HFF-Myc (cell line): Measurements from ENCODE around the gene TMEM134.
A peak's percentile ranks its signal among the peaks of the same experiment; 100 is the strongest.
"Not testable (repeated sequence)": the region's sequence is repeated elsewhere in the genome, so short reads cannot be mapped to it uniquely, and the experiment has no call there.

Experiments
- DNase-seq: peaks from one replicate; pipeline ENCODE4 v3.0.0-alpha.2; 2011; ENCODE audit warnings: low read depth; ENCODE audit errors: extremely low read depth
- H3K4me3 ChIP-seq: replicated peaks from 2 replicates; pipeline ENCODE4 v1.5.1; 2011; ENCODE audit warnings: low read depth, mild to moderate bottlenecking, control low read depth, low read length
- TF ChIP-seq, protein P1 (sequence below): IDR thresholded peaks from 2 replicates; pipeline ENCODE4 v1.5.1; 2012; ENCODE audit warnings: mild to moderate bottlenecking, low read depth, low read length, control low read depth; ENCODE audit errors: missing control alignments

TMEM134 gene

DNA sequence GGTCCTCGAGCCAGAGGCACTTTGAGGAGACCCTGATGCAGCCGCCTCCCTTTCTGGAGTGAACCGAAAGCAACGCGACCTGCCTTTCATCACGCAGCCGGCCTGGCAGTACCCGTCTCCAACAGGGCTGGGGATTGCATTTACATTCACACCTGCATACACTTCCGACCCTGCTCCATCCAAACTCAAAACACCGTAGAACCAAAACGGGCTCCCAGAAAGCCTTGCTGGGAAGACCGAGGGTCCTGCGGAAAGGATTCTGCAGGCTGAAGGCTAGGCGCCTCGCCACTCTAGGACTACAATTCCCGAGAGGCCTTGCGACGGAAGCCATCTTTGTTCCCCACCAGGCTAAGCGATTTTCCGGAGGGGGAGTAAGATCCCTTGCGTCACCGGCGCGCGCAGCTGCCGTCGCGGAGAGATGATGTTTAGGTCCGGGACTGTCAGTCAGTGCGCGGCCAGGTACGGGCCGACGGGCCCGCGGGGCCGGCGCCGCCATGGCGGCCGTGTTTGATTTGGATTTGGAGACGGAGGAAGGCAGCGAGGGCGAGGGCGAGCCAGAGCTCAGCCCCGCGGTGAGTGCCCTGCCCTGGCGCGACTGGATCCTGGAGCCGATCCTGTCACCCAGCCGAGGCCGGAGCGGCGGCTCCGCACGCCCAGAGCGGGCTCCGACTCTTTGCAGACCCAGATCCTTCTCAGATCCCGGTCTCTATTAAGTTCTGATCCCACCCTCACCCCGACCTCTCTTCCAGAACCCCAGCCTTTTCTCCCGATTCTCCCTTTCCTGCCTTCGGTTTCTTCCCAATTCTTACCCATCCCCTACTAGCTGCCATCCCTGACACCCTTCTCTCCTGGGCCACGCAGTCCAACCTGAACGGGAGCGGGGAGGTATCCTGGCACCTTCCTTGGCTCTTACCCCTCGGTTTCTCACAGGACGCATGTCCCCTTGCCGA is 40.7 kb downstream of the TMEM134 start, which contains the start of gene RPS6KB2:
RPS6KB2 (plus strand) TSS at position 443 of the 950 bp plus-strand sequence; CDS start at position 495, 52 bp downstream.
- TF ChIP-seq, protein P1, sequence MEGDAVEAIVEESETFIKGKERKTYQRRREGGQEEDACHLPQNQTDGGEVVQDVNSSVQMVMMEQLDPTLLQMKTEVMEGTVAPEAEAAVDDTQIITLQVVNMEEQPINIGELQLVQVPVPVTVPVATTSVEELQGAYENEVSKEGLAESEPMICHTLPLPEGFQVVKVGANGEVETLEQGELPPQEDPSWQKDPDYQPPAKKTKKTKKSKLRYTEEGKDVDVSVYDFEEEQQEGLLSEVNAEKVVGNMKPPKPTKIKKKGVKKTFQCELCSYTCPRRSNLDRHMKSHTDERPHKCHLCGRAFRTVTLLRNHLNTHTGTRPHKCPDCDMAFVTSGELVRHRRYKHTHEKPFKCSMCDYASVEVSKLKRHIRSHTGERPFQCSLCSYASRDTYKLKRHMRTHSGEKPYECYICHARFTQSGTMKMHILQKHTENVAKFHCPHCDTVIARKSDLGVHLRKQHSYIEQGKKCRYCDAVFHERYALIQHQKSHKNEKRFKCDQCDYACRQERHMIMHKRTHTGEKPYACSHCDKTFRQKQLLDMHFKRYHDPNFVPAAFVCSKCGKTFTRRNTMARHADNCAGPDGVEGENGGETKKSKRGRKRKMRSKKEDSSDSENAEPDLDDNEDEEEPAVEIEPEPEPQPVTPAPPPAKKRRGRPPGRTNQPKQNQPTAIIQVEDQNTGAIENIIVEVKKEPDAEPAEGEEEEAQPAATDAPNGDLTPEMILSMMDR, result no peak
- peak within 1 kb of the TSS; percentile 66 for H3K4me3 ChIP-seq
- peak; percentile 89 for DNase-seq

- DNase-seq, result not testable (repeated sequence)
- peak overlapping the region; percentile 66 for H3K4me3 ChIP-seq
These were observed 41.6 kb downstream of the TMEM134 start for GRCh38 chr11:67427364-67427859.

DNA sequence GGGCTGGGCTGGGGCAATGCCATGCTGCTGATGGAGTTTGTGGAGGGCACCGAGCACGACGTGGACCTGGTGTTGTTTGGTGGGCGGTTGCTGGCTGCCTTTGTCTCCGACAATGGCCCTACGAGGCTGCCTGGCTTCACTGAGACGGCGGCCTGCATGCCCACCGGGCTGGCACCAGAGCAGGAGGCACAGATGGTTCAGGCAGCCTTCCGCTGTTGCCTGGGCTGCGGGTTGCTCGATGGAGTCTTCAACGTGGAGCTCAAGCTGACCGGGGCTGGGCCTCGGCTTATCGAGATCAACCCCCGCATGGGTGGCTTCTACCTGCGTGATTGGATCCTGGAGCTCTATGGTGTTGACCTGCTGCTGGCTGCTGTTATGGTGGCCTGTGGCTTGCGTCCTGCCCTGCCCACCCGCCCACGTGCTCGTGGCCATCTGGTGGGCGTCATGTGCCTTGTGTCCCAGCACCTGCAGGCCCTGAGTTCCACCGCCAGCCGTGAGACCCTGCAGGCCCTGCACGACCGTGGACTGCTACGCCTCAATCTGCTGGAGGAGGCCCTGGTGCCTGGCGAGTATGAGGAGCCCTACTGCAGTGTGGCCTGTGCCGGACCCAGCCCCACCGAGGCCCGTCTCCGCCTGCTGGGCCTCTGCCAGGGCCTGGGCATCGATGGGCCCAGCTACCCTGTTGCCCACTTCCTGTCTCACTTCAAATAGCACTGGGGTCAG is 45.0 kb downstream of the TMEM134 start:
- no peak for DNase-seq
- TF ChIP-seq, protein P1, result no peak
- no peak overlapping the region for H3K4me3 ChIP-seq

- H3K4me3 ChIP-seq, result no peak overlapping the region
- TF ChIP-seq, protein P1, result no peak
- DNase-seq, result no peak
These were observed 45.6 kb downstream of the TMEM134 start for GRCh38 chr11:67423466-67423865.

DNA sequence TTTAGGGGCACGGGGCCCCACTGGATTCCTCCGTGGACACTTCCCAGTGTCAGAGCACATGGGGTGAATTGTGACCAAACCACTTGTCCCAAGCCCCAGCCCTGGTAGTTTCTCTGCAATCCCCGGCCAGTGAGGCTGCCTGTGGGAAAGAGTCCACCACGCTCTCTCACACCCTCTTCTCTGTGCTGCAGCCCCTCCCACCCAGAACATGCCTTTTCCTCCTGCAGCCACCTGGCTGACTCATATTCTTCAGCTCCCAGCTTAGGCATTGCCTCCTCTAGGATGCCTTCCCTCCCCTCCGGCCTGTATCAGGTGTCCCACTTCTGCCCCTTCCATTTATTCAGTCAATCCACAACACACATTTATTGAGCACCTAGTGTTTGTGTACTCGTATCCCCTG is 46.2 kb downstream of the TMEM134 start:
- no peak overlapping the region for H3K4me3 ChIP-seq
- TF ChIP-seq, protein P1, result no peak
- no peak for DNase-seq

DNA sequence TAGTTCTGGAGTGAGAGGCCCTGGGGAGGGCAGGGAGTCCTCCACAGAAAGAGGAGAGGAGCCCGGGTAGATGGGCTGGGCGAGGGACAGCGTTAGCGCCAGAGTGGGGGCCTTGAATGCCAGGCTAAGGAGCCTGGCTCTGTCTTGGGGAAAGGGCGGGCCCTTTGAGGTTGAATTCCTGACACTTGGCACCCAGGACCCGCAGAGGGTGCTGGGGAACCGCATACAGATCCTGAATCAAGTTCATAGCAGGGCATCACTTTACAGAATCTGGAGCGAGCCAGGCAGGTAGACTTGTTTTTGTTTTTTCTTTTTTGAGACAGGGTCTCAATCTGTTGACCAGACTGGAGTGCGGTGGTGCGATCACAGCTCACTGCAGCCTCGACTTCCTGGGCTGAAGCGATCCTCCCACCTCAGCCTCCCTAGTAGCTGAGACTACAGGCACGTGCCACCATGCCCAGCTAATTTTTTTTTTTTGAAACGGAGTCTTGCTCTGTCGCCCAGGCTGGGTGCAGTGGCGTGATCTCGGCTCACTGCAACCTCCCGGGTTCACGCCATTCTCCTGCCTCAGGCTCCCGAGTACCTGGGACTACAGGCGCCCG is 47.5 kb downstream of the TMEM134 start:
- TF ChIP-seq, protein P1, result no peak
- peak overlapping the region; percentile 31 for H3K4me3 ChIP-seq
- DNase-seq, result no peak
